ENCODE measurements around the gene SGO1. TPM values are rescaled to one million over a fixed set of nuclear protein-coding genes. Genes with fewer than 3 reads are reported as not detected.

The SGO1 gene
- 2.1 TPM for total RNA-seq
- 1 to 10 TPM in 3 of 4 donors, under 1 TPM in 1; 0.56 to 2.7 (median 1.9) TPM for polyA plus RNA-seq

DNA sequence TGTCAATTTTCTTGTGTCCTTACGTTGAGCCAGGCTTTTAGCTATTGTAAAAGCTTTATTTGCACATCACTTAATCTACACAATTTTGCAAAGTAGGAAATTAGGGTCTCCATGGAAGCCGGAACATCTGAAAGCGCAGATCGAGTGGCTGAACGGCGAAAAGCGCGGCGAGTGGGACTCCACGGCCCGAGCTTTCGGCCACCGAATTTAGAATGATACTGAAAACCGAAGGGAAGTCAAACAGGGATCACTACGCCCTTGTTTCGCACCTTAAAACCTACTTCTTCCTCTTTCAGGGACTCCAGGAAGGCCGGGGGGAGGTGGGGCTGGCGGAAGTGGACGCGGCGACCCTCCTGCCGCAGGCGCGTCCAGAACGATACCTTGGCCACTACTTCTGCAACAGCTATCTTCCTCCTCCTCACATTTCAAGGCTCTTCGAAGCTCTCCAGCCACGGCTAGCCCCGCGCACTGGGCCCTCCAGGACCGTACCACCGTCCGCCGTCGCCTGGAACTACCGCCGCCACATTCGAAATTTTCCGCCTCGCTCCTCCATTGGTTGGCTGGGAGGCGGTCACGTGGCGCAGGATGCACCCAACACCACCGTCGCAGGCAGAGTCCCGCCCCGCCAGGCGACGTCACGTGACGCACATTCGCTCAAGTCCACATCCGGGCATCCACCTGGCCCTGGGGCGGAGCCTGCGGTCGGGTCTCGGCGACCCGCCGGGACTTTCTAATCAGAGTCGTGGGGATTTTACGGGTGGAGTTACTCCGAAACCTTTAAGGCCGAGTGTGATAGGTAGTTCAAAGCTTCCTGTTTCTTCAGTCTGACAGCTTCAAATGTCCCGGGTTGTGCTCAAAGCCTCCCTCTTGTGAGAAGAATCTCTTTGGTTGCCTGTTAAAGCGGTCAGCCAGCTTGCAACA lies at the start of gene SGO1:
Gene SGO1 (minus strand): TSS at position 528 of the 921 bp plus-strand sequence. CDS start 2,179 bp downstream, outside the sequence.
- no peaks in the 10 kb centered on the region for H3K27me3 Mint-ChIP-seq
- H3K9me3 Mint-ChIP-seq = no peaks in the 10 kb centered on the region
- no peaks in the 10 kb centered on the region for H3K36me3 Mint-ChIP-seq
- Histone ChIP-seq H3K9me3 (ENCODE audit: control insufficient read depth in 2 of 2, low read length in 2 of 2) (no peaks in the 10 kb centered on the region), H3K27ac (ENCODE audit: insufficient read depth, low read length, poor library complexity, severe bottlenecking) (peak within 1 kb of the TSS; percentile 99), H3K4me3 (ENCODE audit: low read depth, low read length) (peak within 1 kb of the TSS; percentile 98), H3K27me3 (ENCODE audit: control insufficient read depth, insufficient read depth, low read length) (no peaks in the 10 kb centered on the region), H3K4me1 (ENCODE audit: control insufficient read depth, insufficient read depth, low read length, poor library complexity, severe bottlenecking) (peaks cover 20% of the 10 kb centered on the region), H3K36me3 (ENCODE audit: control insufficient read depth, insufficient read depth, low read length) (no peaks in the 10 kb centered on the region)
- no peak within 1 kb of the TSS for H3K4me3 Mint-ChIP-seq
- peak; percentile 95 to 97 for ATAC-seq (ENCODE audit: low read depth in 2 of 2)
- peaks cover 3 to 17% (median 6%) of the 10 kb centered on the region in 4 donors for H3K4me1 Mint-ChIP-seq
- DNase-seq = peak; percentile 100
- no peak within 1 kb of the TSS for H3K27ac Mint-ChIP-seq

- H3K36me3 ChIP-seq (ENCODE audit: control insufficient read depth, insufficient read depth, low read length) = no peaks in the 10 kb centered on the region
- ATAC-seq (ENCODE audit: low read depth in 2 of 2) = no peak
- H3K27ac Mint-ChIP-seq = no peak overlapping the region
- H3K4me1 ChIP-seq (ENCODE audit: control insufficient read depth, insufficient read depth, low read length, poor library complexity, severe bottlenecking) = no peaks in the 10 kb centered on the region
- H3K27me3 Mint-ChIP-seq = no peaks in the 10 kb centered on the region
- H3K36me3 Mint-ChIP-seq = peaks cover 2% of the 10 kb centered on the region
- H3K4me1 Mint-ChIP-seq = no peaks in the 10 kb centered on the region
- DNase-seq = peak in 1 of 3 donors; percentile 9
- no peak overlapping the region for H3K4me3 Mint-ChIP-seq
- H3K27me3 ChIP-seq (ENCODE audit: control insufficient read depth, insufficient read depth, low read length) = no peaks in the 10 kb centered on the region
- no peak overlapping the region for H3K27ac ChIP-seq (ENCODE audit: insufficient read depth, low read length, poor library complexity, severe bottlenecking)
- peaks cover 0 to 1% (median 0%) of the 10 kb centered on the region in 7 donors for H3K9me3 Mint-ChIP-seq
- H3K9me3 ChIP-seq (ENCODE audit: control insufficient read depth in 2 of 2, low read length in 2 of 2) = no peaks in the 10 kb centered on the region
- H3K4me3 ChIP-seq (ENCODE audit: low read depth, low read length) = no peak overlapping the region
These were observed 49.8 kb upstream of the SGO1 start for GRCh38 chr3:20235796-20236195.

- peaks cover 2% of the 10 kb centered on the region for H3K36me3 Mint-ChIP-seq
- no peak for ATAC-seq (ENCODE audit: low read depth in 2 of 2)
These were observed 47.1 kb upstream of the SGO1 start for GRCh38 chr3:20232906-20233780.

GRCh38 chr3:20230954-20231353 lies 44.9 kb upstream of the SGO1 start:
- Histone ChIP-seq H3K27ac (ENCODE audit: insufficient read depth, low read length, poor library complexity, severe bottlenecking) (no peak overlapping the region), H3K4me1 (ENCODE audit: control insufficient read depth, insufficient read depth, low read length, poor library complexity, severe bottlenecking) (no peaks in the 10 kb centered on the region), H3K36me3 (ENCODE audit: control insufficient read depth, insufficient read depth, low read length) (no peaks in the 10 kb centered on the region), H3K9me3 (ENCODE audit: control insufficient read depth in 2 of 2, low read length in 2 of 2) (no peaks in the 10 kb centered on the region), H3K4me3 (ENCODE audit: low read depth, low read length) (no peak overlapping the region), H3K27me3 (ENCODE audit: control insufficient read depth, insufficient read depth, low read length) (no peaks in the 10 kb centered on the region)
- no peak for ATAC-seq (ENCODE audit: low read depth in 2 of 2)
- H3K4me3 Mint-ChIP-seq = no peak overlapping the region
- no peaks in the 10 kb centered on the region for H3K4me1 Mint-ChIP-seq
- no peak overlapping the region for H3K27ac Mint-ChIP-seq
- DNase-seq = no peak
- no peaks in the 10 kb centered on the region for H3K36me3 Mint-ChIP-seq
- no peaks in the 10 kb centered on the region for H3K27me3 Mint-ChIP-seq
- H3K9me3 Mint-ChIP-seq = peaks cover 0 to 1% (median 0%) of the 10 kb centered on the region in 7 donors

More at GRCh38 chr3:20232906-20233780, 47.1 kb upstream of the SGO1 start:
- no peaks in the 10 kb centered on the region for H3K36me3 ChIP-seq (ENCODE audit: control insufficient read depth, insufficient read depth, low read length)
- no peaks in the 10 kb centered on the region for H3K4me1 ChIP-seq (ENCODE audit: control insufficient read depth, insufficient read depth, low read length, poor library complexity, severe bottlenecking)
- Mint-ChIP-seq H3K27me3 (no peaks in the 10 kb centered on the region), H3K4me1 (no peaks in the 10 kb centered on the region), H3K9me3 (peaks cover 0 to 1% (median 0%) of the 10 kb centered on the region in 7 donors), H3K27ac (peak overlapping the region in 1 of 3 donors; percentile 60), H3K4me3 (no peak overlapping the region)
- no peak overlapping the region for H3K4me3 ChIP-seq (ENCODE audit: low read depth, low read length)
- H3K27ac ChIP-seq (ENCODE audit: insufficient read depth, low read length, poor library complexity, severe bottlenecking) = no peak overlapping the region
- no peaks in the 10 kb centered on the region for H3K27me3 ChIP-seq (ENCODE audit: control insufficient read depth, insufficient read depth, low read length)
- DNase-seq = no peak
- H3K9me3 ChIP-seq (ENCODE audit: control insufficient read depth in 2 of 2, low read length in 2 of 2) = no peaks in the 10 kb centered on the region

DNA sequence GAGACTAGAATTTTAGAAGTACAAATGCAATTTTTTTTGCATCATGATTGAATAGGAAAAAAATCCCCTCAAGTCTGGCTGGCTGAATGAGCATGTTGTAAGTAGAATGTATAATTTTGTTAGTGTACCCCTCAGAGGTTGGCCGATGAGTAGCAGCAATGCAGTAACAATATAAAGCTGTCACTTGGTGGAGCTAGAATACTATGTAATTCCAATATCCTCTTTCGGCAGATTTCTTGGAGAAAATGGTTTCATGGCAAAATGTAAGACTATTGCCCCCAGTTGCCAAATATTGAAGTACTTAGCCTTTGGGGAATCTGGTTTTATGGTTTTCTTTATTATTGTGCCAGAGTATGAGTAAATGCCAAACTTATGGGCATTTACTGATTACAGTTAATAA lies 39.8 kb upstream of the SGO1 start:
- no peaks in the 10 kb centered on the region for H3K4me1 Mint-ChIP-seq
- no peaks in the 10 kb centered on the region for H3K36me3 ChIP-seq (ENCODE audit: control insufficient read depth, insufficient read depth, low read length)
- H3K27me3 ChIP-seq (ENCODE audit: control insufficient read depth, insufficient read depth, low read length) = no peaks in the 10 kb centered on the region
- ATAC-seq (ENCODE audit: low read depth in 2 of 2) (no peak), DNase-seq (peak in 1 of 3 donors; percentile 4)
- H3K4me3 ChIP-seq (ENCODE audit: low read depth, low read length) = no peak overlapping the region
- peaks cover 12% of the 10 kb centered on the region for H3K36me3 Mint-ChIP-seq
- no peaks in the 10 kb centered on the region for H3K9me3 Mint-ChIP-seq
- H3K9me3 ChIP-seq (ENCODE audit: control insufficient read depth in 2 of 2, low read length in 2 of 2) = no peaks in the 10 kb centered on the region
- no peaks in the 10 kb centered on the region for H3K4me1 ChIP-seq (ENCODE audit: control insufficient read depth, insufficient read depth, low read length, poor library complexity, severe bottlenecking)
- H3K27ac ChIP-seq (ENCODE audit: insufficient read depth, low read length, poor library complexity, severe bottlenecking) = no peak overlapping the region
- no peak overlapping the region for H3K4me3 Mint-ChIP-seq
- H3K27ac Mint-ChIP-seq = no peak overlapping the region
- H3K27me3 Mint-ChIP-seq = no peaks in the 10 kb centered on the region

GRCh38 chr3:20222274-20222673 lies 36.3 kb upstream of the SGO1 start:
- ATAC-seq (ENCODE audit: low read depth in 2 of 2) (no peak), DNase-seq (no peak)
- H3K36me3 Mint-ChIP-seq = peaks cover 12% of the 10 kb centered on the region
- Histone ChIP-seq H3K4me3 (ENCODE audit: low read depth, low read length) (no peak overlapping the region), H3K27ac (ENCODE audit: insufficient read depth, low read length, poor library complexity, severe bottlenecking) (no peak overlapping the region), H3K4me1 (ENCODE audit: control insufficient read depth, insufficient read depth, low read length, poor library complexity, severe bottlenecking) (no peaks in the 10 kb centered on the region), H3K9me3 (ENCODE audit: control insufficient read depth in 2 of 2, low read length in 2 of 2) (no peaks in the 10 kb centered on the region), H3K36me3 (ENCODE audit: control insufficient read depth, insufficient read depth, low read length) (no peaks in the 10 kb centered on the region), H3K27me3 (ENCODE audit: control insufficient read depth, insufficient read depth, low read length) (no peaks in the 10 kb centered on the region)
- H3K9me3 Mint-ChIP-seq = no peaks in the 10 kb centered on the region
- no peaks in the 10 kb centered on the region for H3K27me3 Mint-ChIP-seq
- no peak overlapping the region for H3K27ac Mint-ChIP-seq
- no peak overlapping the region for H3K4me3 Mint-ChIP-seq
- peaks cover 0 to 1% (median 0%) of the 10 kb centered on the region in 4 donors for H3K4me1 Mint-ChIP-seq

DNA sequence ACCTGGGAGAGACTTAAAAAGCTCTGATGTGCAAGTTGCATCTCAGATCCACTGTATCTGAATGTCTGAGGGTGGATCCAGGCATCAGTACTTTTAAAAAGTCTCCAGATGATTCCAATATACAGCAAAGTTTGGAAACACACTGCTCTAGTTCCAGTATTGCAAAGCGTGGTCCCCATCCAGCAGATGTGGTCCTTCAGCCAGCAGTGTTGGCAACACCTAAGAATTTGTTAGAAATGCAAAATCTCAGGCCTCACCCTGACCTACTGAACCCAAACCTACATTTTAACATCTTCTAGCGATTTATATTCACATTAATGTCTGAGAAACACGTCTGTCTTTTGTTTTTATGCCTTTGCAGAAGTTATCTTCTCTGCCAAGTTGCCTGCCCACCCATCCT lies 32.2 kb upstream of the SGO1 start:
- ATAC-seq (ENCODE audit: low read depth in 2 of 2) = no peak
- Histone ChIP-seq H3K27ac (ENCODE audit: insufficient read depth, low read length, poor library complexity, severe bottlenecking) (no peak overlapping the region), H3K36me3 (ENCODE audit: control insufficient read depth, insufficient read depth, low read length) (no peaks in the 10 kb centered on the region), H3K9me3 (ENCODE audit: control insufficient read depth in 2 of 2, low read length in 2 of 2) (no peaks in the 10 kb centered on the region), H3K27me3 (ENCODE audit: control insufficient read depth, insufficient read depth, low read length) (no peaks in the 10 kb centered on the region), H3K4me1 (ENCODE audit: control insufficient read depth, insufficient read depth, low read length, poor library complexity, severe bottlenecking) (no peaks in the 10 kb centered on the region), H3K4me3 (ENCODE audit: low read depth, low read length) (no peak overlapping the region)
- Mint-ChIP-seq H3K27ac (no peak overlapping the region), H3K9me3 (no peaks in the 10 kb centered on the region), H3K4me3 (no peak overlapping the region), H3K27me3 (no peaks in the 10 kb centered on the region), H3K4me1 (peaks cover 0 to 1% (median 0%) of the 10 kb centered on the region in 4 donors), H3K36me3 (peaks cover 5% of the 10 kb centered on the region)
- DNase-seq = no peak

All from CD4-positive, CD25-positive, alpha-beta regulatory T cell (primary cell).